Measurements from ENCODE around the gene C19orf85.

GRCh38 chr19:55452749-55453346 lies 11.7 kb downstream of the C19orf85 start:
- TF ChIP-seq CTCF (conservative IDR thresholded peaks at IDR 0.05 in 1 of 2, IDR thresholded peaks at IDR 0.05 in 1 of 2; ENCODE audit: low read depth in 1 of 2, low read length in 2 of 2) (peak in 1 of 2 donors; percentile 14), EZH2 (IDR thresholded peaks at IDR 0.05; ENCODE audit: low read length, missing control alignments) (no peak)

Data from fibroblast of lung (primary cell).